Activated CD4-positive, alpha-beta T cell treated with anti-CD3 and anti-CD28 coated beads, Interleukin-2, amount 50 U/mL, for 48 hours (primary cell): ENCODE results near the gene PTER.

Experiments used
- DNase-seq, 2 experiments: peaks; one replicate each; pipeline ENCODE4 v3.0.0-alpha.2; 2020

Gene PTER

DNA sequence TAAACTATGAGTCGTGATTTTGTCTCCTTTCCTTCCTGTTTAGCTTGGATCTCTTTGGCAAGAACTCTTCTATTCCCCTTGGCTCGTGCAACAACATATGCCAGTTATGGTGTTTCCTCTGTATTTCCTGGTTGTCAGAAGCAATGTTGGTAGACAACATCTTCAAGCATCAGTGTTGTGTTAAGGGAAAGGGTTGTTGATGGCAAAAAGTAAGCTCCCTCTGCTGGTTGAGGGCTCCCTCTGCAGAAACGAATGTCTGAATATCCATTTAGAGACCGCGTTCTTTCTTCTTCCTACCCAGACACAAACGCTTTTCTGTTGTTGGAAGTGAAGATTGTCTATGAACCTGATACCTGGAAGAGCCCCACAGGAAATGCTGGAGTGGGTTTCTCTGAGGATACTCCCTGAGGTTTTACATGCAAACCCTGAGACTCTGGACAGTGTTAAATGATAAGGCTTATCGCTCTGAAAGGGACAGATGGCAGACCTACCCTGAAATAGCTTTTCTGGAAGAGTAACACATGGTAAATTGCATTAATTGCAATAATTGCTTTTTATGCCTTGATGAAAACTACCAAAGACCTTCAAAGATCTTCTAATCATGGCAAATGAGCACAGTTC lies 108.4 kb downstream of the PTER start:
- DNase-seq, result no peak

DNA sequence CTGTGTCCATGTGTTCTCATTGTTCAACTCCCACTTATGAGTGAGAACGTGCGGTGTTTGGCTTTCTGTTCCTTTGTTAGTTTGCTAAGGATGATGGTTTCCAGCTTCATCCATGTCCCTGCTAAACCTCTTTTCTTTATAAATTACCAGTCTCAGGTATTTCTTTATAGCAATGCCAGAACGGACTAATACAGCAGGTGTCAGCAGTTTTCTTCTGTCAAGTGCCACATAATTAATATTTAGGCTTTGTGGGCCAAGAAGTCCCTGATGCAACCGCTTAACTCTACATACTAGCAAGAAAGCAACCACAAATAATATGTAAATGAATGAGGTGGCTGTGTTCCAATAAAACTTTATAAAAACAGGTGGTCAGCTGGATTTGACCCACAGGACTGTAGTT lies 111.2 kb downstream of the PTER start:
- no peak for DNase-seq

GRCh38 chr10:16559236-16559773 lies 122.5 kb downstream of the PTER start:
- DNase-seq, result no peak

GRCh38 chr10:16562891-16563290 lies 126.1 kb downstream of the PTER start:
- no peak for DNase-seq
